GM23248 (cell line): ENCODE results near the gene SCGB2A2.

Experiments used
- EZH2 ChIP-seq: fragments of 200-600 bp; sonication (generic); IDR thresholded peaks from 2 replicates; pipeline ENCODE4 v1.6.1; 2018; ENCODE audit warnings: antibody characterized with exemption, mild to moderate bottlenecking; ENCODE audit not compliant: insufficient read depth, poor library complexity, severe bottlenecking
- EZH2phosphoT487 ChIP-seq: fragments of 200-600 bp; sonication (generic); IDR thresholded peaks from 2 replicates; pipeline ENCODE4 v1.6.1; 2018; ENCODE audit warnings: antibody characterized with exemption, moderate library complexity, mild to moderate bottlenecking, low read depth; ENCODE audit not compliant: insufficient read depth

DNA sequence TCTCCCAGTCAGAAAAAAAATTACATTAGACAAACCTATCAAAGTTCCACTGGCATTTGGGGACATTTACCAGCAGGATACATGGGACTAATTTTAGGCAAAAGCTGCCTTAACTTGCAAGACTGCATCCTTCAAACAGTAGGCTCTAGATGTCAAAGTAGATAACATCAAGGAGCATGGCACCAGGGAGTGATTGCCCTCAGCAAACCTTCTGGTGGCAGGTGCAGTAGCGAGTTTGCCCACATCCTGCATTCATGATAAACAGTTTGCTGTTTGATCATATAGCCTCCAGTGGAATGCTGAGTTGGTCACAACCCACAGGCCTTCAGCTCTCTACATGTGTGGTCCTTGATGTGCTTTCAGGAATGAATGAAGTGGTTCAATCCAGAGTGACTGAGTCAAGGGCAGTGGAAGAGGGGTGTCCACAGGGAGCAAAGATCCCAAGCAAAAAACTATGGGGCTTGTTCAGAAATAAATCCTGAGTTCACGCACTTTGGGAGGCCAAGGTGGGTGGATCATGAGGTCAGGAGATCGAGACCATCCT is 15.9 kb upstream of the SCGB2A2 start:
- TF ChIP-seq EZH2 = no peak
- no peak for TF ChIP-seq EZH2phosphoT487
